ENCODE results near the gene SBNO2. TPM values are rescaled to one million over a fixed set of nuclear protein-coding genes. Genes with fewer than 3 reads are reported as not detected.

Gene SBNO2
- total and polyA plus RNA-seq, 2 donors (not counting 3 experiments of a cell fraction or from before 2014, with no cell fraction given), result 31.4 to 65.7 TPM

DNA sequence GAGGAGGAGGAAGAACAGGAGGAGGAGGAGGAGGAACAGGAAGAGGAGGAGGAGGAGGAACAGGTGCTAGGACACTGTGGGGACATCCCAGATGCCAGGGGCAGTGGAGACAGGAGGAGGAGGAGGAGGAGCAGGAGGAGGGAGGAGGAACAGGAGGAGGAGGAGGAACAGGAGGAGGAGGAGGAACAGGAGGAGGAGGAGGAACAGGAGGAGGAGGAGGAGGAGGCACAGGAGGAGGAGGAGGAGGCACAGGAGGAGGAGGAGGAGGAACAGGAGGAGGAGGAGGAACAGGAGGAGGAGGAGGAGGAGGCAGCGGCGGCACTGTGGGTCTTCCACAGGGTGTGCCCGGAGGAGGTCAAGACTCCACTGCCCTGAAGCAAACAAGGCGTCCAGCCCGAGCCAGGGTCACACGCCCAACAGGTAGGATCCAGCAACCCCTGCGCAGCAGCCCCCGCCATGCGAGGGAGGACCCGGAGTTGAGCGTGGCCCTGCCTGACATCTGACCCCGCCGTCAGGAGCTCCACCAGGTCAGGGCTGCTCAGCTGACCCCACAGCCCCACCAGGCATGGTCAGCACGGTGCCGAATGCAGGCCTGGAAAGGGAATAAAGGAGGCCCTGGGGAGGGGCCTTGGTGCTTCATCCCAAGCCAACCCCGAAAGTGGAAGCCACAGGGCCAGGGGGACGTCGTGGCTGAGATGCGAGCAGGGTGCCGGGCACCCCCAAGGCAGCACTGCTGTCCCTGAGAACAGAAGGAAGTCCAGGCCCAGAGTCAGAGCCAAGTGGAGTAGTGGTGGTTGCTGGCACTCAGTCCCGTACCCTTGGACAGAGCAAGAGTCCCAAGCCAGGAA lies 9.2 kb downstream of the SBNO2 start:
- Histone ChIP-seq H3K4me1 (ENCODE audit: control insufficient read depth, extremely low read depth, insufficient read depth, low read length) (no peaks in the 10 kb centered on the region), H3K79me2 (ENCODE audit: control insufficient read depth, insufficient read depth, low read length) (peaks cover 28% of the 10 kb centered on the region), H3K9ac (replicated peaks; ENCODE audit: extremely low read depth, insufficient read depth, low read length) (no peak overlapping the region), H3K4me3 (replicated peaks in 1 of 3; ENCODE audit: insufficient read depth in 1 of 3, low read depth in 1 of 3, low read length in 3 of 3) (no peak overlapping the region), H3K36me3 (ENCODE audit: control insufficient read depth in 2 of 2, extremely low read depth in 1 of 2, insufficient read depth in 2 of 2, low read length in 2 of 2) (peaks cover 0 to 3% of the 10 kb centered on the region in 2 experiments), H3K9me1 (replicated peaks; ENCODE audit: control insufficient read depth, extremely low read depth, insufficient read depth, low read length) (no peaks in the 10 kb centered on the region), H3K4me2 (ENCODE audit: insufficient read depth, low read length) (no peak overlapping the region), H3K9me3 (replicated peaks; ENCODE audit: control insufficient read depth, insufficient read depth, low read length) (no peaks in the 10 kb centered on the region), H2AFZ (ENCODE audit: low read depth, low read length) (no peak overlapping the region), H3K27ac (ENCODE audit: insufficient read depth, low read depth, low read length) (no peak overlapping the region), H3K27me3 (ENCODE audit: control insufficient read depth in 2 of 2, insufficient read depth in 2 of 2, low read length in 2 of 2) (no peaks in the 10 kb centered on the region), H4K20me1 (replicated peaks; ENCODE audit: control insufficient read depth, extremely low read depth, insufficient read depth, low read length) (no peaks in the 10 kb centered on the region)
- intact Hi-C loops (cut with micrococcal nuclease) (no loop called here), dilution Hi-C loops (cut with MboI; ENCODE audit: extremely low pct_ligation_motif_present, low sequenced_read_pairs) (no loop called here)
- no TSS peak for BruUV-seq (replicated peaks)
- DNase-seq (ENCODE audit: low read depth, low spot score) (no peak), FAIRE-seq (no peak)
- TF ChIP-seq, protein P1, sequence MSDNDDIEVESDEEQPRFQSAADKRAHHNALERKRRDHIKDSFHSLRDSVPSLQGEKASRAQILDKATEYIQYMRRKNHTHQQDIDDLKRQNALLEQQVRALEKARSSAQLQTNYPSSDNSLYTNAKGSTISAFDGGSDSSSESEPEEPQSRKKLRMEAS (IDR thresholded peaks at IDR 0.05; ENCODE audit: insufficient read depth, insufficient read length), result no peak
- no peak for TF ChIP-seq JUN (IDR thresholded peaks at IDR 0.05; ENCODE audit: borderline replicate concordance, insufficient read depth, insufficient read length, low read depth)
- TF ChIP-seq POLR2A (IDR thresholded peaks at IDR 0.05; ENCODE audit: low read depth, low read length), result no peak
- TF ChIP-seq, protein P2, sequence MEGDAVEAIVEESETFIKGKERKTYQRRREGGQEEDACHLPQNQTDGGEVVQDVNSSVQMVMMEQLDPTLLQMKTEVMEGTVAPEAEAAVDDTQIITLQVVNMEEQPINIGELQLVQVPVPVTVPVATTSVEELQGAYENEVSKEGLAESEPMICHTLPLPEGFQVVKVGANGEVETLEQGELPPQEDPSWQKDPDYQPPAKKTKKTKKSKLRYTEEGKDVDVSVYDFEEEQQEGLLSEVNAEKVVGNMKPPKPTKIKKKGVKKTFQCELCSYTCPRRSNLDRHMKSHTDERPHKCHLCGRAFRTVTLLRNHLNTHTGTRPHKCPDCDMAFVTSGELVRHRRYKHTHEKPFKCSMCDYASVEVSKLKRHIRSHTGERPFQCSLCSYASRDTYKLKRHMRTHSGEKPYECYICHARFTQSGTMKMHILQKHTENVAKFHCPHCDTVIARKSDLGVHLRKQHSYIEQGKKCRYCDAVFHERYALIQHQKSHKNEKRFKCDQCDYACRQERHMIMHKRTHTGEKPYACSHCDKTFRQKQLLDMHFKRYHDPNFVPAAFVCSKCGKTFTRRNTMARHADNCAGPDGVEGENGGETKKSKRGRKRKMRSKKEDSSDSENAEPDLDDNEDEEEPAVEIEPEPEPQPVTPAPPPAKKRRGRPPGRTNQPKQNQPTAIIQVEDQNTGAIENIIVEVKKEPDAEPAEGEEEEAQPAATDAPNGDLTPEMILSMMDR (IDR thresholded peaks at IDR 0.05; ENCODE audit: extremely low read depth in 1 of 2, insufficient read depth in 1 of 2, low read depth in 1 of 2, low read length in 2 of 2), result no peak
- no peak for TF ChIP-seq POLR2AphosphoS5 (IDR thresholded peaks at IDR 0.05; ENCODE audit: insufficient read depth, low read depth, low read length)
- no peak for TF ChIP-seq MYC (IDR thresholded peaks at IDR 0.05; ENCODE audit: low read depth, low read length)
- no peak for TF ChIP-seq FOS (IDR thresholded peaks at IDR 0.05; ENCODE audit: borderline replicate concordance, insufficient read depth, low read length)
- TF ChIP-seq EZH2 (IDR thresholded peaks at IDR 0.05; ENCODE audit: borderline replicate concordance, low read depth, low read length, severe bottlenecking), result no peak
- no peak for TF ChIP-seq GATA2 (IDR thresholded peaks at IDR 0.05; ENCODE audit: insufficient read depth, insufficient read length, low read depth, low read length)
- CTCF ChIA-PET, result no interaction called here
- POLR2A ChIA-PET, result no interaction called here

All from endothelial cell of umbilical vein (primary cell).